Measurements from ENCODE around the gene PATJ.

DNA sequence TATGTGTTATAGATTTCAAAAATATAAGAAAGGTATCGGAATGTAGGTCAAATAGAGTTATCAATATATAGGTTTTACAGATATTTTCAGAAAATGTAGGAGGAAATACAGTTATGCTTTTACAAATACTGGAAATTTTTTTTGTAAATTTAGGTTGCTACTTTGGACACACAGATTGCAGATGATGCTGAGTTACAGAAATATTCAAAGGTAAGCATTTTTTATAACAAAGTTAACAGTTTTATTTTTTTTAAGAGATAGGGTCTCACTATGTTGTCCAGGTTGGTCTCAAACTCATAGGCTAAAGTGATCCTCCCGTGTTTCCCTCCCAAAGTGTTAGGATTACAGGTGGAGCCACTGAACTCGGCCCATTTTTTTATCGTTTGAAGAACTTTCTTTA lies 66.0 kb downstream of the PATJ start:
- TF ChIP-seq, protein P1, sequence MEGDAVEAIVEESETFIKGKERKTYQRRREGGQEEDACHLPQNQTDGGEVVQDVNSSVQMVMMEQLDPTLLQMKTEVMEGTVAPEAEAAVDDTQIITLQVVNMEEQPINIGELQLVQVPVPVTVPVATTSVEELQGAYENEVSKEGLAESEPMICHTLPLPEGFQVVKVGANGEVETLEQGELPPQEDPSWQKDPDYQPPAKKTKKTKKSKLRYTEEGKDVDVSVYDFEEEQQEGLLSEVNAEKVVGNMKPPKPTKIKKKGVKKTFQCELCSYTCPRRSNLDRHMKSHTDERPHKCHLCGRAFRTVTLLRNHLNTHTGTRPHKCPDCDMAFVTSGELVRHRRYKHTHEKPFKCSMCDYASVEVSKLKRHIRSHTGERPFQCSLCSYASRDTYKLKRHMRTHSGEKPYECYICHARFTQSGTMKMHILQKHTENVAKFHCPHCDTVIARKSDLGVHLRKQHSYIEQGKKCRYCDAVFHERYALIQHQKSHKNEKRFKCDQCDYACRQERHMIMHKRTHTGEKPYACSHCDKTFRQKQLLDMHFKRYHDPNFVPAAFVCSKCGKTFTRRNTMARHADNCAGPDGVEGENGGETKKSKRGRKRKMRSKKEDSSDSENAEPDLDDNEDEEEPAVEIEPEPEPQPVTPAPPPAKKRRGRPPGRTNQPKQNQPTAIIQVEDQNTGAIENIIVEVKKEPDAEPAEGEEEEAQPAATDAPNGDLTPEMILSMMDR (IDR thresholded peaks at IDR 0.05): no peak
- TF ChIP-seq POLR2A (IDR thresholded peaks at IDR 0.05): no peak
